HEK293 (cell line): ENCODE measurements around the gene ARNT2.

Experiments
- GLI2 ChIP-seq: fragments of 450-650 bp; formaldehyde crosslinking; IDR thresholded peaks from 2 replicates; pipeline ENCODE4; 2017; ENCODE audit warnings: missing biosample characterization, missing genetic modification characterization, low read depth, borderline replicate concordance
- KLF1 ChIP-seq: fragments of 450-650 bp; formaldehyde crosslinking; IDR thresholded peaks from 2 replicates; pipeline ENCODE4 v1.5.1; 2016; ENCODE audit warnings: missing biosample characterization, missing genetic modification characterization
- ZNF677 ChIP-seq: fragments of 450-650 bp; IDR thresholded peaks from 2 replicates; pipeline ENCODE4 v1.5.0; 2018; ENCODE audit warnings: missing biosample characterization, mild to moderate bottlenecking, missing genetic modification characterization, moderate library complexity
- TF ChIP-seq, protein P1 (sequence below): fragments of 450-650 bp; formaldehyde crosslinking; IDR thresholded peaks from 2 replicates; pipeline ENCODE4 v1.5.1; 2016; ENCODE audit warnings: missing biosample characterization, missing genetic modification characterization
- TF ChIP-seq, protein P2 (sequence below): fragments of 450-650 bp; formaldehyde crosslinking; IDR thresholded peaks from 2 replicates; pipeline ENCODE4 v1.5.1; 2016; ENCODE audit warnings: missing biosample characterization, missing genetic modification characterization

DNA sequence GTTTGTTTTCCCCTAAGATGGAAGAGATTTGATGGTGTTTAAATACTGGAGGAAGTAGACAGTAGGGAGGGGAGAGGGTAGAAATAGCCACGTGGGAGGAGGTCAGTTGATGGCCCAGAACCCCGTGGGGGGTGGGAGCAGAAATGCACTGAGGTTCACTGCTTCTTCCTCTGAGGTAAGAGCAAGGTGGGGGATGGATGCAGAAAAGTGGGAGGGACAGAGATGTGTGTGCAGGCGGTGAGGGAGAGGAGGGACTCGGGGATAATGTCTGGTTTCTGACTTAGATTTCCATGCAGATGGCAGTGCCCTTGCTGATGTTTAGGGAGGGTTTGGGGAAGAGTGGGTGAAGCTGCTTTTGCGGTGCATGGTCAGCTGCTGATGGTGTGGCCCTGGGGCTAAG, 102.9 kb downstream of the ARNT2 start:
- TF ChIP-seq, protein P1, sequence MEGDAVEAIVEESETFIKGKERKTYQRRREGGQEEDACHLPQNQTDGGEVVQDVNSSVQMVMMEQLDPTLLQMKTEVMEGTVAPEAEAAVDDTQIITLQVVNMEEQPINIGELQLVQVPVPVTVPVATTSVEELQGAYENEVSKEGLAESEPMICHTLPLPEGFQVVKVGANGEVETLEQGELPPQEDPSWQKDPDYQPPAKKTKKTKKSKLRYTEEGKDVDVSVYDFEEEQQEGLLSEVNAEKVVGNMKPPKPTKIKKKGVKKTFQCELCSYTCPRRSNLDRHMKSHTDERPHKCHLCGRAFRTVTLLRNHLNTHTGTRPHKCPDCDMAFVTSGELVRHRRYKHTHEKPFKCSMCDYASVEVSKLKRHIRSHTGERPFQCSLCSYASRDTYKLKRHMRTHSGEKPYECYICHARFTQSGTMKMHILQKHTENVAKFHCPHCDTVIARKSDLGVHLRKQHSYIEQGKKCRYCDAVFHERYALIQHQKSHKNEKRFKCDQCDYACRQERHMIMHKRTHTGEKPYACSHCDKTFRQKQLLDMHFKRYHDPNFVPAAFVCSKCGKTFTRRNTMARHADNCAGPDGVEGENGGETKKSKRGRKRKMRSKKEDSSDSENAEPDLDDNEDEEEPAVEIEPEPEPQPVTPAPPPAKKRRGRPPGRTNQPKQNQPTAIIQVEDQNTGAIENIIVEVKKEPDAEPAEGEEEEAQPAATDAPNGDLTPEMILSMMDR (tag by site-specific recombination), result no peak
- TF ChIP-seq GLI2 (tag by site-specific recombination) (no peak), ZNF677 (no peak), KLF1 (tag by site-specific recombination) (no peak)
- TF ChIP-seq, protein P2, sequence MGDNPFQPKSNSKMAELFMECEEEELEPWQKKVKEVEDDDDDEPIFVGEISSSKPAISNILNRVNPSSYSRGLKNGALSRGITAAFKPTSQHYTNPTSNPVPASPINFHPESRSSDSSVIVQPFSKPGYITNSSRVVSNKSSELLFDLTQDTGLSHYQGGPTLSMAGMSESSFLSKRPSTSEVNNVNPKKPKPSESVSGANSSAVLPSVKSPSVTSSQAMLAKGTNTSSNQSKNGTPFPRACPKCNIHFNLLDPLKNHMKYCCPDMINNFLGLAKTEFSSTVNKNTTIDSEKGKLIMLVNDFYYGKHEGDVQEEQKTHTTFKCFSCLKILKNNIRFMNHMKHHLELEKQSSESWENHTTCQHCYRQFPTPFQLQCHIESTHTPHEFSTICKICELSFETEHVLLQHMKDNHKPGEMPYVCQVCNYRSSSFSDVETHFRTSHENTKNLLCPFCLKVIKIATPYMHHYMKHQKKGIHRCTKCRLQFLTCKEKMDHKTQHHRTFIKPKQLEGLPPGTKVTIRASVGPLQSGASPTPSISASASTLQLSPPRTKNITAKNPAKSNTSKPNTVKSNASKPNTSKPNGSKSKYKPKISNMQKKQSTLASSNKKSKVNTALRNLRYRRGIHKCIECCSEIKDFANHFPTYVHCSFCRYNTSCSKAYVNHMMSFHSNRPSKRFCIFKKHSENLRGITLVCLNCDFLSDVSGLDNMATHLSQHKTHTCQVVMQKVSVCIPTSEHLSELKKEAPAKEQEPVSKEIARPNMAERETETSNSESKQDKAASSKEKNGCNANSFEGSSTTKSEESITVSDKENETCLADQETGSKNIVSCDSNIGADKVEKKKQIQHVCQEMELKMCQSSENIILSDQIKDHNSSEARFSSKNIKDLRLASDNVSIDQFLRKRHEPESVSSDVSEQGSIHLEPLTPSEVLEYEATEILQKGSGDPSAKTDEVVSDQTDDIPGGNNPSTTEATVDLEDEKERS (tag by site-specific recombination), result no peak
